ENCODE results near the gene SEC22A.

SEC22A gene

GRCh38 chr3:123194552-123194951, 7.2 kb upstream of the SEC22A start:
- Histone ChIP-seq H3K27me3 (ENCODE audit: insufficient read depth, poor library complexity, severe bottlenecking) (no peaks in the 10 kb centered on the region), H3K4me3 (replicated peaks; ENCODE audit: insufficient read depth, low read length) (no peak overlapping the region), H3K27ac (replicated peaks) (no peak overlapping the region)
- DNase-seq (ENCODE audit: low read depth in 1 of 2, low spot score in 1 of 2) = no peak
- TF ChIP-seq GABPA (IDR thresholded peaks at IDR 0.05; ENCODE audit: low read depth) = no peak

GRCh38 chr3:123198372-123198771, 3.4 kb upstream of the SEC22A start:
- no peak for DNase-seq (ENCODE audit: low read depth in 1 of 2, low spot score in 1 of 2)
- Histone ChIP-seq H3K27ac (replicated peaks) (no peak overlapping the region), H3K4me3 (replicated peaks; ENCODE audit: insufficient read depth, low read length) (no peak overlapping the region), H3K27me3 (ENCODE audit: insufficient read depth, poor library complexity, severe bottlenecking) (no peaks in the 10 kb centered on the region)
- TF ChIP-seq CTCF (IDR thresholded peaks at IDR 0.05; ENCODE audit: insufficient read depth, low read length) (no peak), POLR2AphosphoS5 (IDR thresholded peaks at IDR 0.05; ENCODE audit: low read depth) (no peak), REST (IDR thresholded peaks at IDR 0.05; ENCODE audit: insufficient replicate concordance, low read depth) (no peak), GABPA (IDR thresholded peaks at IDR 0.05; ENCODE audit: low read depth) (no peak), SPI1 (IDR thresholded peaks at IDR 0.05; ENCODE audit: borderline replicate concordance, low read depth) (no peak)

- Histone ChIP-seq H3K4me3 (replicated peaks; ENCODE audit: insufficient read depth, low read length) (peak overlapping the region; percentile 100), H3K27ac (replicated peaks) (peak overlapping the region; percentile 67), H3K27me3 (ENCODE audit: insufficient read depth, poor library complexity, severe bottlenecking) (no peaks in the 10 kb centered on the region)
- DNase-seq (ENCODE audit: low read depth in 1 of 2, low spot score in 1 of 2) = no peak
- TF ChIP-seq REST (IDR thresholded peaks at IDR 0.05; ENCODE audit: insufficient replicate concordance, low read depth) (no peak), GABPA (IDR thresholded peaks at IDR 0.05; ENCODE audit: low read depth) (no peak), CTCF (IDR thresholded peaks at IDR 0.05; ENCODE audit: insufficient read depth, low read length) (no peak), POLR2AphosphoS5 (IDR thresholded peaks at IDR 0.05; ENCODE audit: low read depth) (no peak), SPI1 (IDR thresholded peaks at IDR 0.05; ENCODE audit: borderline replicate concordance, low read depth) (no peak)
Observed at GRCh38 chr3:123201223-123201556, 553 bp upstream of the SEC22A start.

- H3K27ac ChIP-seq (replicated peaks) = peak overlapping the region; percentile 67
- no peaks in the 10 kb centered on the region for H3K27me3 ChIP-seq (ENCODE audit: insufficient read depth, poor library complexity, severe bottlenecking)
- TF ChIP-seq POLR2AphosphoS5 (IDR thresholded peaks at IDR 0.05; ENCODE audit: low read depth) (no peak), CTCF (IDR thresholded peaks at IDR 0.05; ENCODE audit: insufficient read depth, low read length) (no peak), REST (IDR thresholded peaks at IDR 0.05; ENCODE audit: insufficient replicate concordance, low read depth) (no peak), SPI1 (IDR thresholded peaks at IDR 0.05; ENCODE audit: borderline replicate concordance, low read depth) (no peak), GABPA (IDR thresholded peaks at IDR 0.05; ENCODE audit: low read depth) (no peak)
- peak overlapping the region; percentile 100 for H3K4me3 ChIP-seq (replicated peaks; ENCODE audit: insufficient read depth, low read length)
- no peak for DNase-seq (ENCODE audit: low read depth in 1 of 2, low spot score in 1 of 2)
Observed at GRCh38 chr3:123202451-123202850, 708 bp downstream of the SEC22A start.
